B cell (primary cell): ENCODE data around the gene XXYLT1.

ENCODE experiments used
- EZH2 ChIP-seq: IDR thresholded peaks from 2 replicates; pipeline ENCODE4 v1.6.1; 2012; ENCODE audit warnings: borderline replicate concordance, low read depth, mild to moderate bottlenecking, moderate library complexity, low read length; ENCODE audit not compliant: insufficient read depth, poor library complexity, severe bottlenecking
- TF ChIP-seq, protein P1 (sequence below): fragments of 200-600 bp; IDR thresholded peaks from one replicate; pipeline ENCODE4 v1.8.0; 2022; ENCODE audit warnings: antibody characterized with exemption, mild to moderate bottlenecking

GRCh38 chr3:195058336-195059005, 212.5 kb downstream of the XXYLT1 start:
- TF ChIP-seq, protein P1, sequence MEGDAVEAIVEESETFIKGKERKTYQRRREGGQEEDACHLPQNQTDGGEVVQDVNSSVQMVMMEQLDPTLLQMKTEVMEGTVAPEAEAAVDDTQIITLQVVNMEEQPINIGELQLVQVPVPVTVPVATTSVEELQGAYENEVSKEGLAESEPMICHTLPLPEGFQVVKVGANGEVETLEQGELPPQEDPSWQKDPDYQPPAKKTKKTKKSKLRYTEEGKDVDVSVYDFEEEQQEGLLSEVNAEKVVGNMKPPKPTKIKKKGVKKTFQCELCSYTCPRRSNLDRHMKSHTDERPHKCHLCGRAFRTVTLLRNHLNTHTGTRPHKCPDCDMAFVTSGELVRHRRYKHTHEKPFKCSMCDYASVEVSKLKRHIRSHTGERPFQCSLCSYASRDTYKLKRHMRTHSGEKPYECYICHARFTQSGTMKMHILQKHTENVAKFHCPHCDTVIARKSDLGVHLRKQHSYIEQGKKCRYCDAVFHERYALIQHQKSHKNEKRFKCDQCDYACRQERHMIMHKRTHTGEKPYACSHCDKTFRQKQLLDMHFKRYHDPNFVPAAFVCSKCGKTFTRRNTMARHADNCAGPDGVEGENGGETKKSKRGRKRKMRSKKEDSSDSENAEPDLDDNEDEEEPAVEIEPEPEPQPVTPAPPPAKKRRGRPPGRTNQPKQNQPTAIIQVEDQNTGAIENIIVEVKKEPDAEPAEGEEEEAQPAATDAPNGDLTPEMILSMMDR = no peak
- no peak for TF ChIP-seq EZH2
